WTC11 (cell line): ENCODE data around the gene TMEM161B. TPM values are rescaled to one million over a fixed set of nuclear protein-coding genes. Genes with fewer than 3 reads are reported as not detected.

Experiments used
- ATAC-seq: fragments of 200-7000 bp; cut with Tn5 transposase; 2 replicates; pipeline ENCODE4 v1.10.0; 2021; ENCODE audit warnings: mild to moderate bottlenecking, moderate library complexity
- CTCF ChIA-PET: fragments of 300-600 bp; sonication (Branson Sonifier 250); formaldehyde crosslinking; loops from one replicate; lab custom pipeline; 2021; ENCODE audit warnings: antibody characterized with exemption; lab: Charles Lee
- POLR2A ChIA-PET: fragments of 350-600 bp; sonication (Branson Sonifier 250); formaldehyde crosslinking; loops from one replicate; lab custom pipeline; 2021; ENCODE audit warnings: antibody characterized with exemption; lab: Charles Lee
- DNase-seq: peaks from one replicate; pipeline ENCODE4 v3.0.0; 2021; ENCODE audit warnings: low spot score
- H3K27ac Mint-ChIP-seq: 2 replicates; pipeline ENCODE4 v1.8.0; 2021; ENCODE audit warnings: mixed read lengths
- H3K27me3 Mint-ChIP-seq: 2 replicates; pipeline ENCODE4 v1.8.0; 2021; ENCODE audit warnings: low read depth, mild to moderate bottlenecking, moderate library complexity, mixed read lengths
- H3K36me3 Mint-ChIP-seq: 2 replicates; pipeline ENCODE4 v1.8.0; 2021; ENCODE audit warnings: mixed read lengths
- H3K4me1 Mint-ChIP-seq: 2 replicates; pipeline ENCODE4 v1.8.0; 2022; ENCODE audit warnings: mixed read lengths
- H3K4me3 Mint-ChIP-seq: 2 replicates; pipeline ENCODE4 v1.8.0; 2021; ENCODE audit warnings: mild to moderate bottlenecking, moderate library complexity, mixed read lengths
- H3K9me3 Mint-ChIP-seq: 2 replicates; pipeline ENCODE4 v1.8.0; 2021; ENCODE audit warnings: mixed read lengths
- CBFB ChIP-seq: sonication (generic); formaldehyde crosslinking; IDR thresholded peaks from 2 replicates; pipeline ENCODE4 v1.8.1; 2022; ENCODE audit warnings: mild to moderate bottlenecking, low read depth, missing genetic modification reagents
- CREB1 ChIP-seq: sonication (generic); formaldehyde crosslinking; IDR thresholded peaks from 2 replicates; pipeline ENCODE4 v1.8.0; 2023; ENCODE audit warnings: mild to moderate bottlenecking, missing genetic modification reagents
- GABPB1 ChIP-seq: sonication (generic); formaldehyde crosslinking; IDR thresholded peaks from 2 replicates; pipeline ENCODE4 v1.8.1; 2023; ENCODE audit warnings: mild to moderate bottlenecking, missing genetic modification reagents
- GTF2I ChIP-seq: fragments of 250-450 bp; sonication (Bioruptor Pico); conservative IDR thresholded peaks from 2 replicates; pipeline ENCODE4 v1.4.0; 2021; ENCODE audit warnings: mild to moderate bottlenecking
- HMGA2 ChIP-seq: fragments of 250-450 bp; sonication (Bioruptor Pico); IDR thresholded peaks from 2 replicates; pipeline ENCODE4 v1.4.0; 2021; ENCODE audit warnings: mild to moderate bottlenecking, moderate library complexity
- NFATC4 ChIP-seq: fragments of 250-450 bp; sonication (Bioruptor Pico); IDR thresholded peaks from 2 replicates; pipeline ENCODE4 v1.9.0; 2021; ENCODE audit warnings: mild to moderate bottlenecking
- NR2C2 ChIP-seq: sonication (generic); formaldehyde crosslinking; IDR thresholded peaks from 2 replicates; pipeline ENCODE4 v1.8.0; 2022; ENCODE audit warnings: mild to moderate bottlenecking, missing genetic modification reagents
- SMAD4 ChIP-seq: sonication (generic); formaldehyde crosslinking; IDR thresholded peaks from 2 replicates; pipeline ENCODE4 v1.8.0; 2022; ENCODE audit warnings: mild to moderate bottlenecking, missing genetic modification reagents
- ZNF121 ChIP-seq: sonication (generic); formaldehyde crosslinking; IDR thresholded peaks from 2 replicates; pipeline ENCODE4 v1.8.0; 2023; ENCODE audit warnings: missing genetic modification reagents
- total RNA-seq: library from RNA; stranded (reverse); gene quantifications from 3 replicates; pipeline ENCODE4 v1.2.3, GENCODE V29; 2021
- TF ChIP-seq, protein P1 (sequence below): sonication (generic); formaldehyde crosslinking; IDR thresholded peaks from 2 replicates; pipeline ENCODE4 v1.8.0; 2022; ENCODE audit warnings: mild to moderate bottlenecking, missing genetic modification reagents
- TF ChIP-seq, protein P2 (sequence below): sonication (generic); formaldehyde crosslinking; IDR thresholded peaks from 2 replicates; pipeline ENCODE4 v1.8.1; 2023; ENCODE audit warnings: mild to moderate bottlenecking, missing genetic modification reagents, borderline replicate concordance
- TF ChIP-seq, protein P3 (sequence below): sonication (generic); formaldehyde crosslinking; conservative IDR thresholded peaks from 2 replicates; pipeline ENCODE4 v1.8.1; 2023; ENCODE audit warnings: mild to moderate bottlenecking, low read depth, missing genetic modification reagents, moderate library complexity
- TF ChIP-seq, protein P4 (sequence below): sonication (generic); formaldehyde crosslinking; IDR thresholded peaks from 2 replicates; pipeline ENCODE4 v1.8.0; 2023; ENCODE audit warnings: mild to moderate bottlenecking, missing genetic modification reagents
- TF ChIP-seq, protein P5 (sequence below): sonication (generic); formaldehyde crosslinking; IDR thresholded peaks from 2 replicates; pipeline ENCODE4 v1.8.1; 2022; ENCODE audit warnings: missing genetic modification reagents, borderline replicate concordance
- TF ChIP-seq, protein P6 (sequence below): sonication (generic); formaldehyde crosslinking; IDR thresholded peaks from 2 replicates; pipeline ENCODE4 v1.8.0; 2022; ENCODE audit warnings: missing genetic modification reagents
- TF ChIP-seq, protein P7 (sequence below): sonication (generic); formaldehyde crosslinking; IDR thresholded peaks from 2 replicates; pipeline ENCODE4 v1.8.0; 2022; ENCODE audit warnings: mild to moderate bottlenecking, missing genetic modification reagents
- TF ChIP-seq, protein P8 (sequence below): sonication (generic); formaldehyde crosslinking; IDR thresholded peaks from 2 replicates; pipeline ENCODE4 v1.8.1; 2023; ENCODE audit warnings: mild to moderate bottlenecking, missing genetic modification reagents, moderate library complexity

TMEM161B gene
- total RNA-seq, 1 experiment from 2014 or later: 17.0 TPM

DNA sequence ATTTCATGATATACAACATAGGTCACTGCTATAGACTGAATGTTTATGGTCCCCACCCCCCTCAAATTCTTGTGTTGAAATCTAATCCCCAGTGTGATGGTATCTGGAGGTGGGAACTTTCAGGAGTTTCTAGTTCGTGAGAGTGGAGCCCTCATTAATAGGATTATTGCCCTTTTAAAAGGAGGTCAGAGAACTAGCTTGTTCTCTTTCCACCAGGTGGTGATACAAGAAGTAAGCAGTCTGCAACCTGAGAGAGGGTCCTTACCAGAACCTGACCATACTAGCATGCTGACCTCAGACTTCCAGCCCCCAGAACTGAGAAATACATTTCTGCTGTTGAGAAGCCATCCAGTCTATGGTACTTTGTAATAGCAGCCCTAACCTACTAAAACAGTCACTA lies 33.3 kb downstream of the TMEM161B start:
- POLR2A ChIA-PET: no interaction called here
- Mint-ChIP-seq H3K9me3 (peaks cover 6% of the 10 kb centered on the region), H3K36me3 (peaks cover 9% of the 10 kb centered on the region), H3K27ac (no peak overlapping the region), H3K27me3 (no peaks in the 10 kb centered on the region), H3K4me3 (no peak overlapping the region), H3K4me1 (peaks cover 32% of the 10 kb centered on the region)
- no peak for TF ChIP-seq CBFB
- TF ChIP-seq, protein P1, sequence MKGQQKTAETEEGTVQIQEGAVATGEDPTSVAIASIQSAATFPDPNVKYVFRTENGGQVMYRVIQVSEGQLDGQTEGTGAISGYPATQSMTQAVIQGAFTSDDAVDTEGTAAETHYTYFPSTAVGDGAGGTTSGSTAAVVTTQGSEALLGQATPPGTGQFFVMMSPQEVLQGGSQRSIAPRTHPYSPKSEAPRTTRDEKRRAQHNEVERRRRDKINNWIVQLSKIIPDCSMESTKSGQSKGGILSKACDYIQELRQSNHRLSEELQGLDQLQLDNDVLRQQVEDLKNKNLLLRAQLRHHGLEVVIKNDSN (CRISPR knock-in tag): no peak
- TF ChIP-seq, protein P2, sequence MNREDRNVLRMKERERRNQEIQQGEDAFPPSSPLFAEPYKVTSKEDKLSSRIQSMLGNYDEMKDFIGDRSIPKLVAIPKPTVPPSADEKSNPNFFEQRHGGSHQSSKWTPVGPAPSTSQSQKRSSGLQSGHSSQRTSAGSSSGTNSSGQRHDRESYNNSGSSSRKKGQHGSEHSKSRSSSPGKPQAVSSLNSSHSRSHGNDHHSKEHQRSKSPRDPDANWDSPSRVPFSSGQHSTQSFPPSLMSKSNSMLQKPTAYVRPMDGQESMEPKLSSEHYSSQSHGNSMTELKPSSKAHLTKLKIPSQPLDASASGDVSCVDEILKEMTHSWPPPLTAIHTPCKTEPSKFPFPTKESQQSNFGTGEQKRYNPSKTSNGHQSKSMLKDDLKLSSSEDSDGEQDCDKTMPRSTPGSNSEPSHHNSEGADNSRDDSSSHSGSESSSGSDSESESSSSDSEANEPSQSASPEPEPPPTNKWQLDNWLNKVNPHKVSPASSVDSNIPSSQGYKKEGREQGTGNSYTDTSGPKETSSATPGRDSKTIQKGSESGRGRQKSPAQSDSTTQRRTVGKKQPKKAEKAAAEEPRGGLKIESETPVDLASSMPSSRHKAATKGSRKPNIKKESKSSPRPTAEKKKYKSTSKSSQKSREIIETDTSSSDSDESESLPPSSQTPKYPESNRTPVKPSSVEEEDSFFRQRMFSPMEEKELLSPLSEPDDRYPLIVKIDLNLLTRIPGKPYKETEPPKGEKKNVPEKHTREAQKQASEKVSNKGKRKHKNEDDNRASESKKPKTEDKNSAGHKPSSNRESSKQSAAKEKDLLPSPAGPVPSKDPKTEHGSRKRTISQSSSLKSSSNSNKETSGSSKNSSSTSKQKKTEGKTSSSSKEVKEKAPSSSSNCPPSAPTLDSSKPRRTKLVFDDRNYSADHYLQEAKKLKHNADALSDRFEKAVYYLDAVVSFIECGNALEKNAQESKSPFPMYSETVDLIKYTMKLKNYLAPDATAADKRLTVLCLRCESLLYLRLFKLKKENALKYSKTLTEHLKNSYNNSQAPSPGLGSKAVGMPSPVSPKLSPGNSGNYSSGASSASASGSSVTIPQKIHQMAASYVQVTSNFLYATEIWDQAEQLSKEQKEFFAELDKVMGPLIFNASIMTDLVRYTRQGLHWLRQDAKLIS (CRISPR knock-in tag): no peak
- TF ChIP-seq, protein P3, sequence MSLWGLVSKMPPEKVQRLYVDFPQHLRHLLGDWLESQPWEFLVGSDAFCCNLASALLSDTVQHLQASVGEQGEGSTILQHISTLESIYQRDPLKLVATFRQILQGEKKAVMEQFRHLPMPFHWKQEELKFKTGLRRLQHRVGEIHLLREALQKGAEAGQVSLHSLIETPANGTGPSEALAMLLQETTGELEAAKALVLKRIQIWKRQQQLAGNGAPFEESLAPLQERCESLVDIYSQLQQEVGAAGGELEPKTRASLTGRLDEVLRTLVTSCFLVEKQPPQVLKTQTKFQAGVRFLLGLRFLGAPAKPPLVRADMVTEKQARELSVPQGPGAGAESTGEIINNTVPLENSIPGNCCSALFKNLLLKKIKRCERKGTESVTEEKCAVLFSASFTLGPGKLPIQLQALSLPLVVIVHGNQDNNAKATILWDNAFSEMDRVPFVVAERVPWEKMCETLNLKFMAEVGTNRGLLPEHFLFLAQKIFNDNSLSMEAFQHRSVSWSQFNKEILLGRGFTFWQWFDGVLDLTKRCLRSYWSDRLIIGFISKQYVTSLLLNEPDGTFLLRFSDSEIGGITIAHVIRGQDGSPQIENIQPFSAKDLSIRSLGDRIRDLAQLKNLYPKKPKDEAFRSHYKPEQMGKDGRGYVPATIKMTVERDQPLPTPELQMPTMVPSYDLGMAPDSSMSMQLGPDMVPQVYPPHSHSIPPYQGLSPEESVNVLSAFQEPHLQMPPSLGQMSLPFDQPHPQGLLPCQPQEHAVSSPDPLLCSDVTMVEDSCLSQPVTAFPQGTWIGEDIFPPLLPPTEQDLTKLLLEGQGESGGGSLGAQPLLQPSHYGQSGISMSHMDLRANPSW (CRISPR knock-in tag): no peak
- CTCF ChIA-PET: interaction anchor here (0.6 to 1.8 kb wide), 4 partner anchors 8 to 454 kb away, joined by 3 to 6 read pairs (median 4); no protein-coding TSS in a partner anchor
- ATAC-seq (peak; percentile 68), DNase-seq (no peak)

DNA sequence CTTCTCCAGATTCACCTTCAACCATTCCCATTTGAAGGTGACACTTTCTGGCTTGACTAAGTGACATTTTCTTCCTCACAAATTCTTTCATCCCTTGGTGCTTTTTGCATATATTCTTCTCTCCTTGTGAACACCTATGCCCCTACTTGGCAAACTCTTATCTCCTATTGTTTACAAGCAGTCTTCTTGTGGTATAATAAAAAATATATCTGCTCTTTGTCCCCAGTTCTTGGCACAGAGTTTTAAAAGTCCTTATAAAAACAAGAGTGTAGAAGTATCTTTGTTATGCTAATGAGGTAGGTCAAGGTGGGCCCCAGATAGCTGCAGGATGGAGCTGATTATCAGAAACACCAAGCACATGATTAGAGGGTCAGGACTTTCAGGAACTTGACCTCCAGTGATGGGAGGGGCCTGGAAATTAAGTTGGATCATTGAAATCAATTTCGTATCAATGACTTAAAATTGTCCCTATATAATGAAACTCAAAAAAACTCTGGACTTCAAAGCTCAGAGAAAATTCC lies 38.0 kb downstream of the TMEM161B start:
- H3K27ac Mint-ChIP-seq: no peak overlapping the region; the same call in none of the 2 replicates
- ChIA-PET POLR2A (no interaction called here), CTCF (no interaction called here)
- no peak for DNase-seq
- peaks cover 6% of the 10 kb centered on the region for H3K9me3 Mint-ChIP-seq
- peaks cover 41% of the 10 kb centered on the region for H3K4me1 Mint-ChIP-seq
- peaks cover 11% of the 10 kb centered on the region for H3K36me3 Mint-ChIP-seq
- ATAC-seq: peak; percentile 67
- no peaks in the 10 kb centered on the region for H3K27me3 Mint-ChIP-seq
- H3K4me3 Mint-ChIP-seq: no peak overlapping the region
- TF ChIP-seq, protein P4, sequence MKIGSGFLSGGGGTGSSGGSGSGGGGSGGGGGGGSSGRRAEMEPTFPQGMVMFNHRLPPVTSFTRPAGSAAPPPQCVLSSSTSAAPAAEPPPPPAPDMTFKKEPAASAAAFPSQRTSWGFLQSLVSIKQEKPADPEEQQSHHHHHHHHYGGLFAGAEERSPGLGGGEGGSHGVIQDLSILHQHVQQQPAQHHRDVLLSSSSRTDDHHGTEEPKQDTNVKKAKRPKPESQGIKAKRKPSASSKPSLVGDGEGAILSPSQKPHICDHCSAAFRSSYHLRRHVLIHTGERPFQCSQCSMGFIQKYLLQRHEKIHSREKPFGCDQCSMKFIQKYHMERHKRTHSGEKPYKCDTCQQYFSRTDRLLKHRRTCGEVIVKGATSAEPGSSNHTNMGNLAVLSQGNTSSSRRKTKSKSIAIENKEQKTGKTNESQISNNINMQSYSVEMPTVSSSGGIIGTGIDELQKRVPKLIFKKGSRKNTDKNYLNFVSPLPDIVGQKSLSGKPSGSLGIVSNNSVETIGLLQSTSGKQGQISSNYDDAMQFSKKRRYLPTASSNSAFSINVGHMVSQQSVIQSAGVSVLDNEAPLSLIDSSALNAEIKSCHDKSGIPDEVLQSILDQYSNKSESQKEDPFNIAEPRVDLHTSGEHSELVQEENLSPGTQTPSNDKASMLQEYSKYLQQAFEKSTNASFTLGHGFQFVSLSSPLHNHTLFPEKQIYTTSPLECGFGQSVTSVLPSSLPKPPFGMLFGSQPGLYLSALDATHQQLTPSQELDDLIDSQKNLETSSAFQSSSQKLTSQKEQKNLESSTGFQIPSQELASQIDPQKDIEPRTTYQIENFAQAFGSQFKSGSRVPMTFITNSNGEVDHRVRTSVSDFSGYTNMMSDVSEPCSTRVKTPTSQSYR (CRISPR knock-in tag): no peak
- TF ChIP-seq NR2C2 (CRISPR knock-in tag) (no peak), NFATC4 (no peak), HMGA2 (CRISPR knock-in tag) (no peak), GABPB1 (no peak), ZNF121 (CRISPR knock-in tag) (no peak), SMAD4 (CRISPR knock-in tag) (no peak), GTF2I (CRISPR knock-in tag) (no peak), CREB1 (CRISPR knock-in tag) (no peak)
- TF ChIP-seq, protein P5, sequence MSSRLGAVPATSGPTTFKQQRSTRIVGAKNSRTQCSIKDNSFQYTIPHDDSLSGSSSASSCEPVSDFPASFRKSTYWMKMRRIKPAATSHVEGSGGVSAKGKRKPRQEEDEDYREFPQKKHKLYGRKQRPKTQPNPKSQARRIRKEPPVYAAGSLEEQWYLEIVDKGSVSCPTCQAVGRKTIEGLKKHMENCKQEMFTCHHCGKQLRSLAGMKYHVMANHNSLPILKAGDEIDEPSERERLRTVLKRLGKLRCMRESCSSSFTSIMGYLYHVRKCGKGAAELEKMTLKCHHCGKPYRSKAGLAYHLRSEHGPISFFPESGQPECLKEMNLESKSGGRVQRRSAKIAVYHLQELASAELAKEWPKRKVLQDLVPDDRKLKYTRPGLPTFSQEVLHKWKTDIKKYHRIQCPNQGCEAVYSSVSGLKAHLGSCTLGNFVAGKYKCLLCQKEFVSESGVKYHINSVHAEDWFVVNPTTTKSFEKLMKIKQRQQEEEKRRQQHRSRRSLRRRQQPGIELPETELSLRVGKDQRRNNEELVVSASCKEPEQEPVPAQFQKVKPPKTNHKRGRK: no peak
- TF ChIP-seq, protein P6, sequence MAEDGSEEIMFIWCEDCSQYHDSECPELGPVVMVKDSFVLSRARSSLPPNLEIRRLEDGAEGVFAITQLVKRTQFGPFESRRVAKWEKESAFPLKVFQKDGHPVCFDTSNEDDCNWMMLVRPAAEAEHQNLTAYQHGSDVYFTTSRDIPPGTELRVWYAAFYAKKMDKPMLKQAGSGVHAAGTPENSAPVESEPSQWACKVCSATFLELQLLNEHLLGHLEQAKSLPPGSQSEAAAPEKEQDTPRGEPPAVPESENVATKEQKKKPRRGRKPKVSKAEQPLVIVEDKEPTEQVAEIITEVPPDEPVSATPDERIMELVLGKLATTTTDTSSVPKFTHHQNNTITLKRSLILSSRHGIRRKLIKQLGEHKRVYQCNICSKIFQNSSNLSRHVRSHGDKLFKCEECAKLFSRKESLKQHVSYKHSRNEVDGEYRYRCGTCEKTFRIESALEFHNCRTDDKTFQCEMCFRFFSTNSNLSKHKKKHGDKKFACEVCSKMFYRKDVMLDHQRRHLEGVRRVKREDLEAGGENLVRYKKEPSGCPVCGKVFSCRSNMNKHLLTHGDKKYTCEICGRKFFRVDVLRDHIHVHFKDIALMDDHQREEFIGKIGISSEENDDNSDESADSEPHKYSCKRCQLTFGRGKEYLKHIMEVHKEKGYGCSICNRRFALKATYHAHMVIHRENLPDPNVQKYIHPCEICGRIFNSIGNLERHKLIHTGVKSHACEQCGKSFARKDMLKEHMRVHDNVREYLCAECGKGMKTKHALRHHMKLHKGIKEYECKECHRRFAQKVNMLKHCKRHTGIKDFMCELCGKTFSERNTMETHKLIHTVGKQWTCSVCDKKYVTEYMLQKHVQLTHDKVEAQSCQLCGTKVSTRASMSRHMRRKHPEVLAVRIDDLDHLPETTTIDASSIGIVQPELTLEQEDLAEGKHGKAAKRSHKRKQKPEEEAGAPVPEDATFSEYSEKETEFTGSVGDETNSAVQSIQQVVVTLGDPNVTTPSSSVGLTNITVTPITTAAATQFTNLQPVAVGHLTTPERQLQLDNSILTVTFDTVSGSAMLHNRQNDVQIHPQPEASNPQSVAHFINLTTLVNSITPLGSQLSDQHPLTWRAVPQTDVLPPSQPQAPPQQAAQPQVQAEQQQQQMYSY (CRISPR knock-in tag): no peak
- TF ChIP-seq, protein P7, sequence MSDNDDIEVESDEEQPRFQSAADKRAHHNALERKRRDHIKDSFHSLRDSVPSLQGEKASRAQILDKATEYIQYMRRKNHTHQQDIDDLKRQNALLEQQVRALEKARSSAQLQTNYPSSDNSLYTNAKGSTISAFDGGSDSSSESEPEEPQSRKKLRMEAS (CRISPR knock-in tag): no peak
- TF ChIP-seq, protein P8, sequence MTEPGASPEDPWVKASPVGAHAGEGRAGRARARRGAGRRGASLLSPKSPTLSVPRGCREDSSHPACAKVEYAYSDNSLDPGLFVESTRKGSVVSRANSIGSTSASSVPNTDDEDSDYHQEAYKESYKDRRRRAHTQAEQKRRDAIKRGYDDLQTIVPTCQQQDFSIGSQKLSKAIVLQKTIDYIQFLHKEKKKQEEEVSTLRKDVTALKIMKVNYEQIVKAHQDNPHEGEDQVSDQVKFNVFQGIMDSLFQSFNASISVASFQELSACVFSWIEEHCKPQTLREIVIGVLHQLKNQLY (CRISPR knock-in tag): no peak
